HepG2 (cell line): ENCODE measurements around the gene MYO15A. TPM values are rescaled to one million over a fixed set of nuclear protein-coding genes. Genes with fewer than 3 reads are reported as not detected.

ENCODE experiments used
- ELF3 ChIP-seq: IDR thresholded peaks from 2 replicates; pipeline ENCODE4 v1.6.1; 2016; ENCODE audit warnings: missing genetic modification reagents, missing compliant biosample characterization
- MED13 ChIP-seq: sonication (generic); formaldehyde crosslinking; IDR thresholded peaks from 2 replicates; pipeline ENCODE4 v1.5.0; 2020; ENCODE audit warnings: missing genetic modification reagents
- SRF ChIP-seq: IDR thresholded peaks from 2 replicates; pipeline ENCODE4 v1.6.1; 2011; ENCODE audit warnings: mild to moderate bottlenecking, low read depth, low read length, moderate library complexity
- TEAD3 ChIP-seq: optimal IDR thresholded peaks from 2 replicates; pipeline ENCODE3; 2016; ENCODE audit warnings: borderline replicate concordance
- XBP1 ChIP-seq: sonication (generic); formaldehyde crosslinking; IDR thresholded peaks from 2 replicates; pipeline ENCODE4 v1.5.0; 2020; ENCODE audit warnings: missing genetic modification reagents
- ZBTB7B ChIP-seq: sonication (generic); formaldehyde crosslinking; IDR thresholded peaks from 2 replicates; pipeline ENCODE4 v1.4.0; 2020; ENCODE audit warnings: missing genetic modification reagents
- ZFY ChIP-seq: sonication (generic); formaldehyde crosslinking; IDR thresholded peaks from 2 replicates; pipeline ENCODE4 v1.4.0; 2020; ENCODE audit warnings: missing genetic modification reagents
- ZNF143 ChIP-seq: sonication (generic); formaldehyde crosslinking; IDR thresholded peaks from 2 replicates; pipeline ENCODE4 v1.4.0; 2020; ENCODE audit warnings: missing genetic modification reagents
- ZNF20 ChIP-seq: sonication (generic); formaldehyde crosslinking; IDR thresholded peaks from 2 replicates; pipeline ENCODE4 v1.4.0; 2020; ENCODE audit warnings: mild to moderate bottlenecking, moderate library complexity, missing genetic modification reagents
- ZNF251 ChIP-seq: sonication (generic); formaldehyde crosslinking; IDR thresholded peaks from 2 replicates; pipeline ENCODE4 v1.9.0; 2021; ENCODE audit warnings: mild to moderate bottlenecking, missing genetic modification reagents
- ZNF577 ChIP-seq: sonication (generic); formaldehyde crosslinking; IDR thresholded peaks from 2 replicates; pipeline ENCODE4 v1.4.0; 2020; ENCODE audit warnings: mild to moderate bottlenecking, low read depth, missing genetic modification reagents, borderline replicate concordance
- ZNF790 ChIP-seq: sonication (generic); formaldehyde crosslinking; IDR thresholded peaks from 2 replicates; pipeline ENCODE4 v1.8.0; 2022; ENCODE audit warnings: missing genetic modification reagents, mild to moderate bottlenecking, borderline replicate concordance
- polyA plus RNA-seq, 8 experiments: library from polyadenylated mRNA; depleted of rRNA in 3 of 8; stranded (reverse) in 7 of 8; unstranded in 1 of 8; fragments of >200 nt; fragmentation: Illumina TruSeq in 4 of 8; extraction: Trizol in 4 of 8; gene quantifications; 2 replicates each; pipeline versions ENCODE4 v1.2.1 to v1.2.3, GENCODE V29; 2011 to 2016; ENCODE audit warnings: low read depth in 4 of 8, missing spikeins in 1 of 8, mixed read lengths in 1 of 8; ENCODE audit not compliant: insufficient read depth in 1 of 8
- total RNA-seq, 5 experiments: library from RNA; depleted of rRNA; stranded (reverse); fragments of >200 nt; fragmentation: Illumina TruSeq; extraction: Trizol; gene quantifications; 2 replicates each; pipeline ENCODE4 v1.2.3, GENCODE V29; 2016; ENCODE audit warnings: low read depth in 1 of 5
- TF ChIP-seq, protein P1 (sequence below): sonication (generic); formaldehyde crosslinking; IDR thresholded peaks from 2 replicates; pipeline ENCODE4 v1.4.0; 2020; ENCODE audit warnings: missing genetic modification reagents, low read depth, mild to moderate bottlenecking, borderline replicate concordance
- TF ChIP-seq, protein P2 (sequence below): sonication (generic); formaldehyde crosslinking; IDR thresholded peaks from 2 replicates; pipeline ENCODE4 v1.5.0; 2020; ENCODE audit warnings: mild to moderate bottlenecking, missing genetic modification reagents
- TF ChIP-seq, protein P3 (sequence below): sonication (generic); formaldehyde crosslinking; conservative IDR thresholded peaks from 2 replicates; pipeline ENCODE4 v1.4.0; 2020; ENCODE audit warnings: missing genetic modification reagents

The MYO15A gene
- total and polyA plus RNA-seq, 2 of the 13 experiments (the other 11 are each of a cell fraction or from before 2014, with no cell fraction given) = 0.07 to 0.20 TPM

DNA sequence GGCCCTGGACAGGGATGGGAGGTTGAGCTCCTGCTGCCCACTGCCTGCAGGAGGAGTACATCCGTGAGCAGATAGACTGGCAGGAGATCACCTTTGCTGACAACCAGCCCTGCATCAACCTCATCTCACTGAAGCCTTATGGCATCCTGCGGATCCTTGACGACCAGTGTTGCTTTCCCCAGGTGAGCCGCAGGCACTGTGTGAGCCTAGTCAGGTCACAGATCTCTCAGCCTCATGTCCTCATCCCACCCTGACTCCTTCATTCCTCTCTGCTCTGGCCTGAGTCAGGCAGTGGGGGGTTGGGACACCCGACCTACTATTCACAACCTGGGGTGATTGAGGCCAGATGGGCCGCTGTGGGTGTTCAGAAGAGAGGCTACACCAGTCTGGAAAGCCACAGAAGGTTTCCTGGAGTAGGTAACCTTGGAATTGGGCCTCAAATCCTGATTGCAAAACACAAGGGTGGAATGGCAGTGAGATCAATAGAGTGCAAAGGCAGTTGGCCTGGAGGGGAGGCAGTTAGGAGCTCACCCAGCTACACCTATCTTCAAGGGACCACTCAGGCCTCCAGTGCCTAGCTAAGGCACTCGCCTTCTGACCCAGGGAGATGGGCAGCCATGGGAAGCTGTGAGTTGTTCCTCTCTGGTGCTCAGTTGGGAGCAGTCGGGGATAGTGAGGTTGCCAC lies 29.7 kb downstream of the MYO15A start (continued):
- TF ChIP-seq XBP1 (CRISPR knock-in tag) (no peak), ZNF790 (no peak), ZNF251 (CRISPR knock-in tag) (no peak), ZNF20 (CRISPR knock-in tag) (no peak), MED13 (no peak), ZNF143 (CRISPR knock-in tag) (no peak), ELF3 (CRISPR knock-in tag) (0 out of 2 replicates have a peak, but pooled peaks have one; percentile 40), ZBTB7B (CRISPR knock-in tag) (peak; percentile 82; the same call in 1 of the 2 replicates), SRF (no peak), TEAD3 (CRISPR knock-in tag) (peak; percentile 87), ZFY (CRISPR knock-in tag) (peak; percentile 57), ZNF577 (CRISPR knock-in tag) (no peak)
- TF ChIP-seq, protein P1, sequence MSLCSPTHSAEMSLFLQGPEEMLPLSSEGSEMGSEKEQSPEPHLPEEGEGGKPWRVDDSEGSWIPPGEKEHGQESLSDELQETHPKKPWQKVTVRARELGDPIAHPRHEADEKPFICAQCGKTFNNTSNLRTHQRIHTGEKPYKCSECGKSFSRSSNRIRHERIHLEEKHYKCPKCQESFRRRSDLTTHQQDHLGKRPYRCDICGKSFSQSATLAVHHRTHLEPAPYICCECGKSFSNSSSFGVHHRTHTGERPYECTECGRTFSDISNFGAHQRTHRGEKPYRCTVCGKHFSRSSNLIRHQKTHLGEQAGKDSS (CRISPR knock-in tag) = no peak
- TF ChIP-seq, protein P2, sequence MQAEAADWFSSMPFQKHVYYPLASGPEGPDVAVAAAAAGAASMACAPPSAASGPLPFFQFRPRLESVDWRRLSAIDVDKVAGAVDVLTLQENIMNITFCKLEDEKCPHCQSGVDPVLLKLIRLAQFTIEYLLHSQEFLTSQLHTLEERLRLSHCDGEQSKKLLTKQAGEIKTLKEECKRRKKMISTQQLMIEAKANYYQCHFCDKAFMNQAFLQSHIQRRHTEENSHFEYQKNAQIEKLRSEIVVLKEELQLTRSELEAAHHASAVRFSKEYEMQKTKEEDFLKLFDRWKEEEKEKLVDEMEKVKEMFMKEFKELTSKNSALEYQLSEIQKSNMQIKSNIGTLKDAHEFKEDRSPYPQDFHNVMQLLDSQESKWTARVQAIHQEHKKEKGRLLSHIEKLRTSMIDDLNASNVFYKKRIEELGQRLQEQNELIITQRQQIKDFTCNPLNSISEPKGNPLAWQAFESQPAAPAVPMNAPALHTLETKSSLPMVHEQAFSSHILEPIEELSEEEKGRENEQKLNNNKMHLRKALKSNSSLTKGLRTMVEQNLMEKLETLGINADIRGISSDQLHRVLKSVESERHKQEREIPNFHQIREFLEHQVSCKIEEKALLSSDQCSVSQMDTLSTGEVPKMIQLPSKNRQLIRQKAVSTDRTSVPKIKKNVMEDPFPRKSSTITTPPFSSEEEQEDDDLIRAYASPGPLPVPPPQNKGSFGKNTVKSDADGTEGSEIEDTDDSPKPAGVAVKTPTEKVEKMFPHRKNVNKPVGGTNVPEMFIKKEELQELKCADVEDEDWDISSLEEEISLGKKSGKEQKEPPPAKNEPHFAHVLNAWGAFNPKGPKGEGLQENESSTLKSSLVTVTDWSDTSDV (CRISPR knock-in tag) = no peak
- TF ChIP-seq, protein P3, sequence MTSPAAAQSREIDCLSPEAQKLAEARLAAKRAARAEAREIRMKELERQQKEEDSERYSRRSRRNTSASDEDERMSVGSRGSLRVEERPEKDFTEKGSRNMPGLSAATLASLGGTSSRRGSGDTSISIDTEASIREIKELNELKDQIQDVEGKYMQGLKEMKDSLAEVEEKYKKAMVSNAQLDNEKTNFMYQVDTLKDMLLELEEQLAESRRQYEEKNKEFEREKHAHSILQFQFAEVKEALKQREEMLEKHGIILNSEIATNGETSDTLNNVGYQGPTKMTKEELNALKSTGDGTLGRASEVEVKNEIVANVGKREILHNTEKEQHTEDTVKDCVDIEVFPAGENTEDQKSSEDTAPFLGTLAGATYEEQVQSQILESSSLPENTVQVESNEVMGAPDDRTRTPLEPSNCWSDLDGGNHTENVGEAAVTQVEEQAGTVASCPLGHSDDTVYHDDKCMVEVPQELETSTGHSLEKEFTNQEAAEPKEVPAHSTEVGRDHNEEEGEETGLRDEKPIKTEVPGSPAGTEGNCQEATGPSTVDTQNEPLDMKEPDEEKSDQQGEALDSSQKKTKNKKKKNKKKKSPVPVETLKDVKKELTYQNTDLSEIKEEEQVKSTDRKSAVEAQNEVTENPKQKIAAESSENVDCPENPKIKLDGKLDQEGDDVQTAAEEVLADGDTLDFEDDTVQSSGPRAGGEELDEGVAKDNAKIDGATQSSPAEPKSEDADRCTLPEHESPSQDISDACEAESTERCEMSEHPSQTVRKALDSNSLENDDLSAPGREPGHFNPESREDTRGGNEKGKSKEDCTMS (CRISPR knock-in tag) = no peak
